Loucy (cell line): Measurements from ENCODE around the gene CEBPA.

ENCODE experiments used
- H2AFZ ChIP-seq: fragments of 200-600 bp; sonication (generic); 2 replicates; pipeline ENCODE4 v1.6.0; 2016; ENCODE audit warnings: antibody characterized with exemption, mild to moderate bottlenecking, low read length, moderate library complexity
- H3F3A ChIP-seq: fragments of 200-600 bp; 2 replicates; pipeline ENCODE4 v1.6.0; 2016; ENCODE audit warnings: antibody characterized with exemption, low read depth, mild to moderate bottlenecking
- H3K27me3 ChIP-seq: fragments of 200-600 bp; sonication (generic); 2 replicates; pipeline ENCODE4 v1.6.1; 2014; ENCODE audit warnings: low read length, mild to moderate bottlenecking; ENCODE audit not compliant: insufficient read depth, poor library complexity, severe bottlenecking
- H3K36me3 ChIP-seq: fragments of 200-600 bp; sonication (generic); 2 replicates; pipeline ENCODE4 v1.6.1; 2016; ENCODE audit warnings: low read length; ENCODE audit not compliant: insufficient read depth
- H3K4me1 ChIP-seq: fragments of 200-600 bp; sonication (generic); 2 replicates; pipeline ENCODE4 v1.5.1; 2014; ENCODE audit warnings: low read length, mild to moderate bottlenecking; ENCODE audit not compliant: insufficient read depth, poor library complexity, severe bottlenecking
- H3K4me2 ChIP-seq: fragments of 200-600 bp; sonication (generic); 2 replicates; pipeline ENCODE4 v1.6.0; 2014; ENCODE audit warnings: antibody characterized with exemption, low read length, low read depth, mild to moderate bottlenecking; ENCODE audit not compliant: poor library complexity, severe bottlenecking
- H3K4me3 ChIP-seq: fragments of 200-600 bp; sonication (generic); 2 replicates; pipeline ENCODE4 v1.5.1; 2014; ENCODE audit warnings: low read length, mild to moderate bottlenecking, mixed read lengths; ENCODE audit not compliant: poor library complexity, severe bottlenecking
- H3K79me2 ChIP-seq: fragments of 200-600 bp; sonication (generic); 2 replicates; pipeline ENCODE4 v1.6.1; 2014; ENCODE audit warnings: low read length; ENCODE audit not compliant: insufficient read depth
- H3K9ac ChIP-seq: fragments of 200-600 bp; sonication (generic); 2 replicates; pipeline ENCODE4 v1.6.0; 2014; ENCODE audit warnings: mild to moderate bottlenecking, low read depth, low read length, moderate library complexity; ENCODE audit not compliant: poor library complexity, severe bottlenecking
- H3K9me2 ChIP-seq: fragments of 200-600 bp; sonication (generic); replicated peaks from 2 replicates; pipeline ENCODE4 v1.6.1; 2016; ENCODE audit warnings: low read depth, low read length, mixed read lengths
- H3K9me3 ChIP-seq: fragments of 200-600 bp; sonication (generic); 2 replicates; pipeline ENCODE4 v1.6.1; 2014; ENCODE audit warnings: mild to moderate bottlenecking, antibody characterized with exemption, low read length, low read depth; ENCODE audit not compliant: insufficient read depth
- H4K20me1 ChIP-seq: fragments of 200-600 bp; sonication (generic); 2 replicates; pipeline ENCODE4 v1.6.0; 2014; ENCODE audit warnings: antibody characterized with exemption, low read length, mild to moderate bottlenecking; ENCODE audit not compliant: insufficient read depth, poor library complexity, severe bottlenecking
- EZH2phosphoT487 ChIP-seq: fragments of 200-600 bp; IDR thresholded peaks from 2 replicates; pipeline ENCODE4 v1.6.1; 2018; ENCODE audit warnings: antibody characterized with exemption, mild to moderate bottlenecking, moderate library complexity, borderline replicate concordance
- TF ChIP-seq, protein P1 (sequence below): fragments of 200-600 bp; sonication (generic); conservative IDR thresholded peaks from 2 replicates; pipeline ENCODE4 v1.5.1; 2014; ENCODE audit warnings: mild to moderate bottlenecking, antibody characterized with exemption, low read length

Gene CEBPA

DNA sequence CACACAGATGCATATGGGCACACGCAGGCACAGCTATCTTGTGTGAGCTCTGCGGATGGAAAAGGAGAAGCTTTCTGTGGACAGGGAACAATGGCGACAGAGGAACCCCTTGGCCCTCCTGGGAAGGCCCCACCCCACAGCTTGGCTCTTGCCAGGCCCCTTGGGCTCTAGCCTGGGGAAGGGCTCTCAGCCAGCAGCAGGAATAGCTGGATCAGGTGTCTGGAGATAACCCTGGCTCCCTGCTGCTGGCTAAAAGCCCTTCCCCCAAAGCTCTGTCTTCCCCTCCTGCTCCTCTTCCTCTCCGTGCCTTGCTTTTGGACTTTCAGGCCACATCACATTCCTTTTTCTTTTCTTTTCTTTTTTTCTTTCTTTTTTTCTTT is 24.3 kb downstream of the CEBPA start:
- Histone ChIP-seq H3K4me2 (no peak overlapping the region), H3K4me1 (peaks cover 29% of the 10 kb centered on the region)

DNA sequence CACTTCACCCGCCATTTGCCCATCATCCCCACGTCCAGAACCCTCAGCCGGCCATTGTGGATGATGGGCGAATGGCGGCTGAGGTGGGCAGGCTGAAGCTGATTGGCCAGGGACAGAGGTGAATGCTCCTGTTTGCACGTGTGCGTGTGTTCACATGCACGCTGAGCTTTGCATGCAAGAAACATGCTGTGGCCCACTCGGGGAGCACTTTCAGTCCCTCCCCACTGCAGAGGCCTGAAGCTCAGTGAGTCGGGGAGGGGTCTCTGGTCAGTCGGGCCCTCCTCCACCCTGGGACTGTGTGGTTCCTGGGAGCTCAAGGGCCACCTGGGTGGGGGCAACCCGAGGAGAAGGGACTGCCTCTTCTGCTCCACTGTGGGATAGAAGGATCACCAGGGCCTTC is 24.9 kb downstream of the CEBPA start:
- H3K36me3 ChIP-seq, result no peaks in the 10 kb centered on the region
- no peaks in the 10 kb centered on the region for H3K9me2 ChIP-seq
- TF ChIP-seq EZH2phosphoT487, result no peak
- TF ChIP-seq, protein P1, sequence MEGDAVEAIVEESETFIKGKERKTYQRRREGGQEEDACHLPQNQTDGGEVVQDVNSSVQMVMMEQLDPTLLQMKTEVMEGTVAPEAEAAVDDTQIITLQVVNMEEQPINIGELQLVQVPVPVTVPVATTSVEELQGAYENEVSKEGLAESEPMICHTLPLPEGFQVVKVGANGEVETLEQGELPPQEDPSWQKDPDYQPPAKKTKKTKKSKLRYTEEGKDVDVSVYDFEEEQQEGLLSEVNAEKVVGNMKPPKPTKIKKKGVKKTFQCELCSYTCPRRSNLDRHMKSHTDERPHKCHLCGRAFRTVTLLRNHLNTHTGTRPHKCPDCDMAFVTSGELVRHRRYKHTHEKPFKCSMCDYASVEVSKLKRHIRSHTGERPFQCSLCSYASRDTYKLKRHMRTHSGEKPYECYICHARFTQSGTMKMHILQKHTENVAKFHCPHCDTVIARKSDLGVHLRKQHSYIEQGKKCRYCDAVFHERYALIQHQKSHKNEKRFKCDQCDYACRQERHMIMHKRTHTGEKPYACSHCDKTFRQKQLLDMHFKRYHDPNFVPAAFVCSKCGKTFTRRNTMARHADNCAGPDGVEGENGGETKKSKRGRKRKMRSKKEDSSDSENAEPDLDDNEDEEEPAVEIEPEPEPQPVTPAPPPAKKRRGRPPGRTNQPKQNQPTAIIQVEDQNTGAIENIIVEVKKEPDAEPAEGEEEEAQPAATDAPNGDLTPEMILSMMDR, result no peak
- no peaks in the 10 kb centered on the region for H3K79me2 ChIP-seq
- H3K4me2 ChIP-seq, result no peak overlapping the region
- H4K20me1 ChIP-seq, result no peaks in the 10 kb centered on the region
- H3F3A ChIP-seq, result no peaks in the 10 kb centered on the region
- peaks cover 27% of the 10 kb centered on the region for H3K4me1 ChIP-seq
- no peaks in the 10 kb centered on the region for H3K9me3 ChIP-seq
- H2AFZ ChIP-seq, result no peak overlapping the region
- H3K9ac ChIP-seq, result no peak overlapping the region
- no peaks in the 10 kb centered on the region for H3K27me3 ChIP-seq
- no peak overlapping the region for H3K4me3 ChIP-seq

More for the DNA sequence above, 24.3 kb downstream of the CEBPA start:
- Histone ChIP-seq H3K79me2 (no peaks in the 10 kb centered on the region), H4K20me1 (no peaks in the 10 kb centered on the region), H3F3A (no peaks in the 10 kb centered on the region), H3K9ac (no peak overlapping the region), H3K4me3 (no peak overlapping the region), H3K36me3 (no peaks in the 10 kb centered on the region), H3K27me3 (no peaks in the 10 kb centered on the region), H2AFZ (no peak overlapping the region), H3K9me2 (no peaks in the 10 kb centered on the region), H3K9me3 (no peaks in the 10 kb centered on the region)
- no peak for TF ChIP-seq EZH2phosphoT487
- TF ChIP-seq, protein P1, result no peak

DNA sequence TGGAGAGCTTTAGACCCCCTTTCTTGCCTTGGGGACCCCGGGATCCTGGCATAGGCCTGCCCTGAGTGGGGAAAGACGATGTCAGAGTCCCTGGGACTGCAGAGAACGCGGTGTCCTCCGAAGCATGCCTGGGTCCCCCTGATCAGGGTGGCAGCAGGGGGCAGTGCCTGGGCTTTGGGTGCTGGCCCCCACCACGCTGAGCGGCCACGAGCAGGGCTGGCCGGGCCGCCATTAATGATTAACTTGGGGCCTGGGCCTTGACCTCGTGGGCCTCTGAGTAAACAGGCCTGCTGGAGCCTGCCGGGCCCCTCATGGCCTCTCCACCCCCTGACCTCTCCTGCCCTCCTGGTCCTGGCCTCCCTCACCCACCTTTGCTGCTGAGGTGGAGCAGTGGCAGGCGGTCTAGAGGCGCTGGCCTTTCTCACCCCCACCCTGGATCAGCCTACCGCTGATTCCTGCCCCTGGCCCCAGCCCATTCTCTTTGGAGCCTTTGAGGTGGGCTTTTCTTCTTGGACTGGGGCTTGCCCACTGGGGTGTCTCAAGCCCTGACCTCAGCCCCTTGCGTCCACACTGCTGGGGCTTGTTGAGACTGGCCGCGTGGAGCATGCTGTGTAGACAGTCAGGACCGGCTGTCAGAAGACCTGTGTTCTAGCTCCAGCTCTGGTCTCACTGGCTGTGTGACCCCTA is 26.3 kb downstream of the CEBPA start:
- Histone ChIP-seq H4K20me1 (no peaks in the 10 kb centered on the region), H3K79me2 (no peaks in the 10 kb centered on the region), H3K4me3 (no peak overlapping the region), H3K9me2 (no peaks in the 10 kb centered on the region), H3K4me1 (peaks cover 26% of the 10 kb centered on the region), H3K27me3 (no peaks in the 10 kb centered on the region), H3K4me2 (no peak overlapping the region), H3K9ac (no peak overlapping the region), H2AFZ (no peak overlapping the region), H3F3A (no peaks in the 10 kb centered on the region), H3K9me3 (no peaks in the 10 kb centered on the region), H3K36me3 (no peaks in the 10 kb centered on the region)
- TF ChIP-seq, protein P1, result no peak
- TF ChIP-seq EZH2phosphoT487, result no peak
